ENCODE data around the gene CDC6.

CDC6 gene

DNA sequence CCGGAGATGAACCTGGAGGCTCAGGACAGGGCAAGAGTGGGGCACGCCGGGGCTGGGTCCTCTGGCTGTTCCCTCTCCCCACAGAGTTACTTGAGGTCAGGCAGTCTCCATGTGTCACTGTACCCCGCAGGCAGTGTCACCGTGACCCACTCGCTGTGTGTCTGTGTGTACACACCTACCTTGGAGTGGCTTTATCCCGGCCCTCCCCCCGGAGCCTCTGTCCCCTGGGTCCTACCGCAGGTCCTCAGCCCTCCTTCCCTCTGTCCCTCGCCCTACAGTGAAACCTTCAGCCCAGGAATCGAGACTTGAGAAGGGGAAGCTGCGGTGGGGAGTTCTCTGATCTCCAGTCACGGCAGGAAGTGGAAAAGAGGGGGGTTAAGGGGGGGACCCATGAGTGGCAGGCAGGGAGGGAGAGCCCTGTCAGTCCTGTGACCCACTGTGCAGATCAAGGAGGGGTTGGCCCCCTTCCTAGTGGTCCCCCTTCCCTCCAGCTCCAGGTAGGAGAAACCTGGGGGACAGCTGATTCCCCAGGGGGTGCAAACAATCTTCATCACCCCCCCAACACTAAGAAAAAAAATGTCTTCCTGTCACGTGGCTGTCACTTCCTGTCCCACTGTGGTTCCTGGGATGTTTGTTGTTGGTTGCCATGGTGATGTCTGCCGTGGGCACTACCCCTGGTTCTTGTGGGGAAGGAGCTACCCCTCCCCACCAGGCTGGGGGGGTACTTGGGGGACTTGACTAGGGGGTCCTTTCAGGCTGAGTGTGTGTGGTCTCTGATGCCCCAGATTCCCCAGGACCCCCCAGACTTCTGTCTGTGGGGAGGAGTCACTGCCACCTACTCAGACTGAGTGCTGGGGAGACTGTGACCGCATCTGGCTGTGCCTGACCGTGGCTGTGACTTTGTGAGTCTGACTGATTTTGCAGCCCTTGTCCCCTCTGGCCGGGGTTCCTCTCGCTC, 35.0 kb downstream of the CDC6 start:
- H3K4me3 ChIP-seq (ENCODE audit: control insufficient read depth, low read depth, low read length): peak overlapping the region; percentile 37
- TF ChIP-seq, protein P1, sequence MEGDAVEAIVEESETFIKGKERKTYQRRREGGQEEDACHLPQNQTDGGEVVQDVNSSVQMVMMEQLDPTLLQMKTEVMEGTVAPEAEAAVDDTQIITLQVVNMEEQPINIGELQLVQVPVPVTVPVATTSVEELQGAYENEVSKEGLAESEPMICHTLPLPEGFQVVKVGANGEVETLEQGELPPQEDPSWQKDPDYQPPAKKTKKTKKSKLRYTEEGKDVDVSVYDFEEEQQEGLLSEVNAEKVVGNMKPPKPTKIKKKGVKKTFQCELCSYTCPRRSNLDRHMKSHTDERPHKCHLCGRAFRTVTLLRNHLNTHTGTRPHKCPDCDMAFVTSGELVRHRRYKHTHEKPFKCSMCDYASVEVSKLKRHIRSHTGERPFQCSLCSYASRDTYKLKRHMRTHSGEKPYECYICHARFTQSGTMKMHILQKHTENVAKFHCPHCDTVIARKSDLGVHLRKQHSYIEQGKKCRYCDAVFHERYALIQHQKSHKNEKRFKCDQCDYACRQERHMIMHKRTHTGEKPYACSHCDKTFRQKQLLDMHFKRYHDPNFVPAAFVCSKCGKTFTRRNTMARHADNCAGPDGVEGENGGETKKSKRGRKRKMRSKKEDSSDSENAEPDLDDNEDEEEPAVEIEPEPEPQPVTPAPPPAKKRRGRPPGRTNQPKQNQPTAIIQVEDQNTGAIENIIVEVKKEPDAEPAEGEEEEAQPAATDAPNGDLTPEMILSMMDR (IDR thresholded peaks at IDR 0.05; ENCODE audit: control insufficient read depth, insufficient read depth, low read depth, low read length, missing control alignments): no peak
- no peak for DNase-seq (ENCODE audit: low read depth)

DNA sequence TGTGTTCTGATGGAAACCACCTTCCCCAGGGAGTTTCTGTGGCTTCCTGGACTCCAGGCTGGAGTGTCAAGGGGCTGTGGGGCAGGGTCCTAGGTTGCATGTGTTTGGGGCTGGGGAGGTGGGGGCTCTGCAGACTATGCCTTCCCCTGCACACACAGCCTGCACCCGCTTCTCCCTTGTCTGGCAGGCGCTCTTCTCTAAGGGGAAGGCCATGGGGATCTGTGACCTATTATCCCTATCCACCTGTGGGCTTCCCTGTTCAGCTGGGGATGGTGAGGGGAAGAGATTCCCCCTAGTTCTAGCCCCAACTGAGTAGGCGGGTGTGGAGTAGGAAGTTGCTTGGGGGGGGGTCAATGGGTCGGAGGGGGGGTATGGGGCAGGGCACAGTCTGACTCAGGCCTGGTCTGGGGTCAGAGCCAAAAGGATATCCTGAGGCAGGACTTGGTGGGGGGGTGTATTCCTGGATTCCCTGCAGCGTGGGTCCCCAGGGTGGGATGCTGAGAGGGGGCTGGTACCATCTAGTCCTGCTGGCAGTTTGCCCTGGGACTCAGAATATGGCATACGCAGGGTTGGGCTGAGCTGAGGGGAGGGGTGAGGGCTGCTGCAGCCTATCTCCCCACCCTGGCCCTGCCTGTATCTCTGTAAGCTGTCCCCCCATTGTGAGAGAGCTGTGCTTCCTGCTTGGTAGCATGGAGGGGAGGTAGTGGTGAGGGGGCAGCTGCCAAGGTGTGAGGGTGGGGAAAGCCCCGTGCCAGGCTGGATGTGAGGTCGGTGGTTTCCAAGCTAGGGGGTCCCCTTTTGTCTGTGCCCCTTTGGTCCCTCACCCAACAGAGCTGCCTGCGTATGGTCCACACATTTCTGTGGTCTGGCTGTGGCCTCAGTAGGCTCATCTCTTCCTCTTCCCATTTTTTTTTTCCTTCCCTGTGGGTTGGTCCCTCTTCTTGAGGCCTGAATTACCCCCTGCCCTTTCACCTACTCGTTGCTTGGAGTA, 36.0 kb downstream of the CDC6 start:
- no peak for DNase-seq (ENCODE audit: low read depth)
- H3K4me3 ChIP-seq (ENCODE audit: control insufficient read depth, low read depth, low read length): no peak overlapping the region
- TF ChIP-seq, protein P1 (IDR thresholded peaks at IDR 0.05; ENCODE audit: control insufficient read depth, insufficient read depth, low read depth, low read length, missing control alignments): no peak

DNA sequence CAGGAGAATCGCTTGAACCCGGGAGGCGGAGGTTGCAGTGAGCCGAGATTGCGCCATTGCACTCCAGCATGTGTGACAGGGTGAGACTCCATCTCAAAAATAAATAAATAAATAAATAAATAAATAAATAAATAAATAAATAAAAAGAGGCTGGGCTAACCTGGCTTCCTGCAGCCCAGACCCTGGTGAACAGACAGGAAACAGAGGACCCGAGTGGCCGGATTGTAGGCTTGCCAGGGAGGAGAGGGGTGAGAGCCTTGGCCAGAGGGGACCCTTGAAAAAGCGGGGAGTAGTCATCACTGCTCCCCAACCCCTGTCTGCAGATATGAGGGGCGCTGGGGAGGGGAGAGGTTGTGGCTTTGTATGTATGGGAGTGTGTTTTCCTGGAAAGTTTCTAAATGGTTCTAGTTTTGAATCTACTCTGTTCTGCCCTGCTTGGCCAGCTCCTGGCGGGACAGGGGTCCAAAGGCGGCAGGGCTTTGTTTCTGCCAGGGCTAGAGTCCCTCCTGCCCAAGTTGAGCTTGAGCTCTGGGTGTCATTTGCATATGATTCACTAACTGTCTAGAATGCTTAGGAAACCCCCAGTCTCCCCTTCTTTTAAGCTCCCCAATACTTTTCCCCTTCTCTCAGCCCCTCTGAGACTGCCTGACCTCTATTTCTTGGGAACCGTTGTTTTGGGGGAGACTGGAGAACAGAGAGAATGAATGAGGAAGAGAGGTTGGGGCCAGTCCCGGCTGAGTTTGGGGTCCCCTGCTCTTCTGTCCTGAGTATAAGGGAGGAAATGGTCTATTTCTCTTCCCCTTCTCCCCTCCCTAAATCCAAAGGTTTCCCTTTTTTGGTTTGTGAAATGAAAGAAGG, 37.7 kb downstream of the CDC6 start:
- H3K4me3 ChIP-seq (ENCODE audit: control insufficient read depth, low read depth, low read length): no peak overlapping the region
- no peak for DNase-seq (ENCODE audit: low read depth)
- TF ChIP-seq, protein P1 (IDR thresholded peaks at IDR 0.05; ENCODE audit: control insufficient read depth, insufficient read depth, low read depth, low read length, missing control alignments): no peak

DNA sequence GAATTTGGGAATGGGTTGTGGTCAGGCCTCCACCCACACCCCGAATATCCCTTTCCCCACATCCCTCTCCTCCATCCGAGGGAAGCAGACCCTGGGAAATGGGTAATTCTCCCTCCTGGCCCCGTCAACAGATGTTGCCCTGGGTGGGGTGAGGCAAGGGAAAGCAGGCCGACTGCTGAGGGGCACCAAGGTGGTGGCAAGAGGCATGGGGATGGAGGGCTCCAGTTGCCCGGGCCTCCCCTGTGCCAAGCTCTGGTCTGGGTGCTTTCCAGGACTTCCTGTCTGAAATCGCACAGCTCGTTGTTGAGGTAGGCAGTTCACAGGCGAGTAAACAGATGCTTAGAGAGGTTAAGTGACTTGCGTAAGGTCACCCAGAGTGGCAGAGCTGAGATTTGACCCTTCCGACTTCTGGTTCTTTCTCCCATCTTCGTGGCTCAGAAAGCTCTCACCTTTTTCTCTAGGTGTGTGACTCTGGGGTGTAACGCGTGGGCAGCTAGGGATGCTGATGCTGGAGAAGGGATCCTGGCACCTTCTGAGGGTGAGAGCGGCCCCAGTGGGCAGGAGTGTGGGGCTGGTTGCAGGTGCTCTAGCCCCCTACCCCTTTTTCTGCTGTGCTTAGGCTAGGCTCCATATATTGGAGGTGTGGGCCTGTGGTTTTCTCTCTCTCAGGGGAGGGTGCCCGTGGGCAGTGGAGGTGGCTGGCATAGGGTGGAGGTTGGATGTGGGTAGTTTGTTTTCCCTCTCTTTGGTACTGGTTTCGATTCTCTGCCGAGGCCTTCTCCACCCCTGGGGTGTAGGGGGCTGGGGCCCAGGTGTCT, 38.5 kb downstream of the CDC6 start:
- DNase-seq (ENCODE audit: low read depth): no peak
- H3K4me3 ChIP-seq (ENCODE audit: control insufficient read depth, low read depth, low read length): no peak overlapping the region
- TF ChIP-seq, protein P1 (IDR thresholded peaks at IDR 0.05; ENCODE audit: control insufficient read depth, insufficient read depth, low read depth, low read length, missing control alignments): no peak

DNA sequence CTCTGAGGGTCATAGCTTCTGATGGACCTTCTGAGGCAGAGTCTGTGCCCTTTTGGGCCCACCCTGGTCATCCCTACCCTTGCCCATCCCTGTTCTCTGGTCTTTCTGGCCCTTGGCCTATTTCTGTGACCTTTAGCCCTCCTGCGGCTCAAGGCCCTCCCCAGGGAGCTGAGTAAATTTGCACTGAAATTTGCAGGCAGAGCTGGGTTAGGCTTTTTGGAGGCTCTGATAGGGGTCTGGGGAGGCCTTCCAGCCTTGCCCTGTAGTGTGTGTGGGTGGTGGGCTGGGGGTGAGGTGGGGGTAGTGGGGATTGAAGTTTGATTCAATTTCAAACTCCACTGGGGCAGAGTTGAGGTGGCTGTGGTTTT, 39.1 kb downstream of the CDC6 start:
- DNase-seq (ENCODE audit: low read depth): no peak
- TF ChIP-seq, protein P1 (IDR thresholded peaks at IDR 0.05; ENCODE audit: control insufficient read depth, insufficient read depth, low read depth, low read length, missing control alignments): no peak
- no peak overlapping the region for H3K4me3 ChIP-seq (ENCODE audit: control insufficient read depth, low read depth, low read length)
